Esophagus muscularis mucosa (tissue), 4 donors: ENCODE data around the gene CCM2L. TPM values are rescaled to one million over a fixed set of nuclear protein-coding genes. Genes with fewer than 3 reads are reported as not detected.

Source experiments
- DNase-seq: peaks from one replicate; pipeline ENCODE4 v3.0.0-alpha.2; 2017; ENCODE audit errors: extremely low spot score
- H3K27ac ChIP-seq, 4 donors: fragments of 200-600 bp; sonication (generic); replicated peaks in 1 of 4; 1 replicate in 3 of 4; 2 replicates in 1 of 4; pipeline ENCODE4 v1.5.1; 2016 to 2019; ENCODE audit warnings: mild to moderate bottlenecking in 1 of 4
- H3K27me3 ChIP-seq, 4 donors: fragments of 200-600 bp; sonication (generic); one replicate each; pipeline versions ENCODE4 v1.5.1 to v1.6.0; 2016 to 2019
- H3K36me3 ChIP-seq, 4 donors: fragments of 200-600 bp; sonication (generic); one replicate each; pipeline ENCODE4 v1.5.1; 2016 to 2019
- H3K4me1 ChIP-seq, 4 donors: fragments of 200-600 bp; sonication (generic); one replicate each; pipeline ENCODE4 v1.5.1; 2016 to 2019
- H3K4me3 ChIP-seq, 4 donors: fragments of 200-600 bp; sonication (generic); 1 replicate in 2 of 4; 2 replicates in 2 of 4; pipeline ENCODE4 v1.5.1; 2016 to 2019; ENCODE audit warnings: mild to moderate bottlenecking in 4 of 4, moderate library complexity in 1 of 4
- H3K9me3 ChIP-seq, 4 donors: fragments of 200-600 bp; sonication (generic); 1 replicate in 3 of 4; 2 replicates in 1 of 4; pipeline ENCODE4 v1.5.1; 2016 to 2019
- CTCF ChIP-seq, 3 experiments: fragments of 200-600 bp in 2 of 3; fragments of 450-650 bp in 1 of 3; sonication (generic) in 2 of 3; IDR thresholded peaks; one replicate each; pipeline ENCODE4 v1.5.1; 2017 to 2019; ENCODE audit warnings: antibody characterized with exemption in 3 of 3, mild to moderate bottlenecking in 2 of 3, moderate library complexity in 1 of 3
- EP300 ChIP-seq: sonication (generic); formaldehyde crosslinking; IDR thresholded peaks from one replicate; pipeline ENCODE4 v1.6.1; 2017; ENCODE audit warnings: antibody characterized with exemption
- POLR2A ChIP-seq: fragments of 450-650 bp; IDR thresholded peaks from one replicate; pipeline ENCODE4 v1.6.1; 2017; ENCODE audit warnings: antibody characterized with exemption, moderate library complexity, mild to moderate bottlenecking, low read depth
- POLR2AphosphoS5 ChIP-seq, 2 donors: sonication (generic); formaldehyde crosslinking; IDR thresholded peaks; one replicate each; pipeline ENCODE4 v1.6.1; 2017; ENCODE audit warnings: antibody characterized with exemption in 2 of 2
- WGBS: methylation state at CpG from one replicate; pipeline ENCODE4 v1.1.5; 2018; 5-methylcytosine and 5-hydroxymethylcytosine counted together
- intact Hi-C: fragments of 100-400 bp; cut with DNase I; formaldehyde crosslinking; loops from one replicate; pipeline ENCODE4 v1.15.1; 2023
- total RNA-seq, 4 donors: library from RNA; depleted of rRNA; stranded (reverse); fragments of >200 nt; gene quantifications; one replicate each; pipeline versions ENCODE4 v1.1.0 to v1.2.1, GENCODE V29; 2016

CCM2L gene
- total RNA-seq, 4 donors from 2014 or later = 6.0 to 12.1 (median 10.4) TPM

- H3K27me3 ChIP-seq = peaks cover 0 to 49% (median 9%) of the 10 kb centered on the region in 4 donors
- intact Hi-C loops = loop anchor here (10.0 kb wide), 1 partner anchor 83 kb away; no protein-coding TSS in a partner anchor
Observed at GRCh38 chr20:32027643-32028042, 17.4 kb downstream of the CCM2L start.

GRCh38 chr20:32028647-32029372, 18.6 kb downstream of the CCM2L start:
- Histone ChIP-seq H3K27ac (no peak overlapping the region), H3K4me3 (no peak overlapping the region), H3K9me3 (no peaks in the 10 kb centered on the region), H3K27me3 (peaks cover 0 to 44% (median 6%) of the 10 kb centered on the region in 4 donors), H3K36me3 (peaks cover 0 to 40% (median 0%) of the 10 kb centered on the region in 4 donors), H3K4me1 (peaks cover 6 to 12% (median 11%) of the 10 kb centered on the region in 4 donors)
- WGBS = 63% methylated on average over 12 of the region's 12 CpGs
- no peak for TF ChIP-seq POLR2AphosphoS5 (IDR thresholded peaks at IDR 0.05)
- no peak for TF ChIP-seq POLR2A
- TF ChIP-seq CTCF (IDR thresholded peaks at IDR 0.05) = no peak
- no peak for TF ChIP-seq EP300
- no peak for DNase-seq
- intact Hi-C loops = loop anchor here (10.0 kb wide), 1 partner anchor 84 kb away; no protein-coding TSS in a partner anchor

More at GRCh38 chr20:32027643-32028042, 17.4 kb downstream of the CCM2L start:
- H3K36me3 ChIP-seq = peaks cover 0 to 40% (median 0%) of the 10 kb centered on the region in 4 donors
- peaks cover 6 to 12% (median 11%) of the 10 kb centered on the region in 4 donors for H3K4me1 ChIP-seq
- no peaks in the 10 kb centered on the region for H3K9me3 ChIP-seq
- 84% methylated on average over 3 of the region's 3 CpGs for WGBS
- H3K27ac ChIP-seq = no peak overlapping the region
- H3K4me3 ChIP-seq = no peak overlapping the region
- no peak for DNase-seq
- TF ChIP-seq CTCF (IDR thresholded peaks at IDR 0.05) = no peak
- TF ChIP-seq POLR2AphosphoS5 (IDR thresholded peaks at IDR 0.05) = no peak
- TF ChIP-seq POLR2A = no peak
- no peak for TF ChIP-seq EP300

GRCh38 chr20:32029561-32029960, 19.3 kb downstream of the CCM2L start:
- TF ChIP-seq POLR2AphosphoS5 (IDR thresholded peaks at IDR 0.05) = no peak
- TF ChIP-seq POLR2A = no peak
- no peak for TF ChIP-seq CTCF (IDR thresholded peaks at IDR 0.05)
- TF ChIP-seq EP300 = no peak
- H3K27ac ChIP-seq = no peak overlapping the region
- no peak for DNase-seq
- H3K4me1 ChIP-seq = peaks cover 6 to 12% (median 11%) of the 10 kb centered on the region in 4 donors
- peaks cover 0 to 36% (median 0%) of the 10 kb centered on the region in 4 donors for H3K36me3 ChIP-seq
- H3K27me3 ChIP-seq = peaks cover 0 to 44% (median 6%) of the 10 kb centered on the region in 4 donors
- 87% methylated on average over 10 of the region's 11 CpGs for WGBS
- intact Hi-C loops = loop anchor here (10.0 kb wide), 1 partner anchor 85 kb away; no protein-coding TSS in a partner anchor
- no peaks in the 10 kb centered on the region for H3K9me3 ChIP-seq
- H3K4me3 ChIP-seq = no peak overlapping the region

- intact Hi-C loops = loop anchor here (5.0 kb wide), 1 partner anchor 209 kb away; no protein-coding TSS in a partner anchor
Observed at GRCh38 chr20:32031007-32031958, 21.0 kb downstream of the CCM2L start.

More at GRCh38 chr20:32031007-32031958, 21.0 kb downstream of the CCM2L start:
- Histone ChIP-seq H3K27me3 (peaks cover 0 to 49% (median 6%) of the 10 kb centered on the region in 4 donors), H3K4me1 (peaks cover 6 to 12% (median 11%) of the 10 kb centered on the region in 4 donors), H3K27ac (no peak overlapping the region), H3K36me3 (peaks cover 0 to 25% (median 0%) of the 10 kb centered on the region in 4 donors), H3K4me3 (peak overlapping the region; percentile 22 to 37 (median 33)), H3K9me3 (no peaks in the 10 kb centered on the region)
- peak; percentile 94 for DNase-seq
- 11% methylated on average over 9 of the region's 59 CpGs for WGBS
- peak; percentile 71 to 79 (median 72) for TF ChIP-seq CTCF (IDR thresholded peaks at IDR 0.05)
- TF ChIP-seq EP300 = no peak
- no peak for TF ChIP-seq POLR2A
- TF ChIP-seq POLR2AphosphoS5 (IDR thresholded peaks at IDR 0.05) = no peak
